ENCODE measurements around the gene MTUS2. TPM values are rescaled to one million over a fixed set of nuclear protein-coding genes. Genes with fewer than 3 reads are reported as not detected.
A peak's percentile ranks its signal among the peaks of the same experiment; 100 is the strongest.

The MTUS2 gene
- total RNA-seq, 1 donor: 0.36 TPM

DNA sequence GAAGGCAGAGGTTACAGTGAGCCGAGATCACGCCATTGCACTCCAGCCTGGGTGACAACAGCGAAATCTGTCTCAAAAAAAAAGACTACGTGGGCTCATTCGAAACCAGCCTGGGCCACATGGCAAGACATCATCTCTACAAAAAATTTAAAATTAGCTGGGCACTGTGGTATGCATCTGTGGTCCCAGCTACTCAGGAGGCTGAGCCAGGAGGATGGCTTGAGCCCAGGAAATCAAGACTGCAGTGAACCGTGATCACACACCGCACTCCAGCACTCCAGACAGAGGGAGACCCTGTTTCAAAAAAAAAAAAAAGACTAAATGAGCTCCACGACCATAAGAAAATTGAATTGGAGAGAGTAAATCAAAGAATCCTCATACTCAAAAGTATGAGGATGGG is 722.2 kb downstream of the MTUS2 start:
- DNase-seq (ENCODE audit: low read depth): no peak
- TF ChIP-seq, protein P1, sequence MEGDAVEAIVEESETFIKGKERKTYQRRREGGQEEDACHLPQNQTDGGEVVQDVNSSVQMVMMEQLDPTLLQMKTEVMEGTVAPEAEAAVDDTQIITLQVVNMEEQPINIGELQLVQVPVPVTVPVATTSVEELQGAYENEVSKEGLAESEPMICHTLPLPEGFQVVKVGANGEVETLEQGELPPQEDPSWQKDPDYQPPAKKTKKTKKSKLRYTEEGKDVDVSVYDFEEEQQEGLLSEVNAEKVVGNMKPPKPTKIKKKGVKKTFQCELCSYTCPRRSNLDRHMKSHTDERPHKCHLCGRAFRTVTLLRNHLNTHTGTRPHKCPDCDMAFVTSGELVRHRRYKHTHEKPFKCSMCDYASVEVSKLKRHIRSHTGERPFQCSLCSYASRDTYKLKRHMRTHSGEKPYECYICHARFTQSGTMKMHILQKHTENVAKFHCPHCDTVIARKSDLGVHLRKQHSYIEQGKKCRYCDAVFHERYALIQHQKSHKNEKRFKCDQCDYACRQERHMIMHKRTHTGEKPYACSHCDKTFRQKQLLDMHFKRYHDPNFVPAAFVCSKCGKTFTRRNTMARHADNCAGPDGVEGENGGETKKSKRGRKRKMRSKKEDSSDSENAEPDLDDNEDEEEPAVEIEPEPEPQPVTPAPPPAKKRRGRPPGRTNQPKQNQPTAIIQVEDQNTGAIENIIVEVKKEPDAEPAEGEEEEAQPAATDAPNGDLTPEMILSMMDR (IDR thresholded peaks at IDR 0.05; ENCODE audit: insufficient read depth, low read length): no peak
- H3K4me3 ChIP-seq (ENCODE audit: low read depth, low read length): no peak overlapping the region

DNA sequence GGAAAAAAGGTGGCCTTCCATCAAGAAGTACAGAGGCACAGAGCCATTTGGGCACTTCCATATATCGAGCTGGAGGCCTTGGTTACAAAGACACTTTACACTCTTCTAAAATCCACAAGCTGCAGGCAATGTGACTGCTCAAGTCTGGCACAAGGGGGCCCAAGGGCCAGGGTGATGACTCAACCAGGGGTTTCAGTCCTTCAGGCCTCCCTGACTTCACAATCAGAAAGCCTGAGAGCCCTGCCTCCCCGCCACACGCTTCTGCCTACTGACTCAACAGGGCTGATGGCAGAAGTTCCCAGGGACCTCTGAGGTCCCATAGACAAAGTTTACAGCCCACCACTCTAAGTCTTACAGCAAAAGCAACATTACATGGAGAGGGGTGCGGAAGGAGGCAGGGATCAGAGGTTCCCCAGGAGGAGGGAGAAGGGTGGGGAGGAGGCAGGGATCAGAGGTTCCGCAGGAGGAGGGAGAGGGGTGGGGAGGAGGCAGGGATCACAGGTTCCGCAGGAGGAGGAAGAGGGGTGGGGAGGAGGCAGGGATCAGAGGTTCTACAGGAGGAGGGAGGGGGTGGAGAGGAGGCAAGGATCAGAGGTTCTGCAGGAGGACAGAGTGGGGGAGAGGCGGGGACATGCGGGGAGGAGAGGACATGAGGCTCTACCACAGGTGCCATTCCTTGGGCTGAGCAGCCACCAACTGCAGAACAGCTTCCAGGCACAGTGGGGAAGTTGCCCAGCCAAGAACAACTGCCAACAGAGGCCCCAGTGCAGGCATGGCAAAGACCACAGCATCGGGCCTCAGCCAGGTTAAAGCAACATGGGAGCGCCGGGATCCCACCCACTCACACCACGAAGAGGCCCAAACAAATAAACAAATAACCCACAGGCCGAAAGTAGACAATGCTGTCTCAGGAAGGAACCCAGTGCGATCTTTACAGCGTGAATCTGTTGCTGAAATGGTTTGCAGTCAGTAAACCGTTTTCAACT is 723.4 kb downstream of the MTUS2 start:
- H3K4me3 ChIP-seq (ENCODE audit: low read depth, low read length): no peak overlapping the region
- no peak for DNase-seq (ENCODE audit: low read depth)
- TF ChIP-seq, protein P1 (IDR thresholded peaks at IDR 0.05; ENCODE audit: insufficient read depth, low read length): peak; percentile 1

DNA sequence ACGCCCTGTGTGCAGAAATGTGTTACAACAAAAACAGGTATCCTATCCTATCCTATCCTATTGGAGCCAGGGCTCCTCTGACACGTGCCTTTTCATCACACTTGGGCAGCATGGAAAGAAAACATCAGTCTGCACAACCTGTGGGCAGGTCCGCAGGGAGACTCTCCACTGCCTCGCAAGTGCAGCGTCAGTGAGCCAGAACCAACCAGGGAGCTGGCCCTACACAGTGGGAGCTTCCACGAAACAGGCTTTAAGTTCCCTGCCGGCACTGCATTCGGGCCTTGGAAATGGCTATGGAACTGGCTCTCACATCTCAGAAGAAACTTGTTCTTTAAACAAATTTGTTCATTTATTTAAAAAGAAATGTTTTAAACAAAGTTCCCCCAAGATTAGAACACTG is 725.8 kb downstream of the MTUS2 start:
- DNase-seq (ENCODE audit: low read depth): no peak
- H3K4me3 ChIP-seq (ENCODE audit: low read depth, low read length): no peak overlapping the region
- TF ChIP-seq, protein P1 (IDR thresholded peaks at IDR 0.05; ENCODE audit: insufficient read depth, low read length): no peak

DNA sequence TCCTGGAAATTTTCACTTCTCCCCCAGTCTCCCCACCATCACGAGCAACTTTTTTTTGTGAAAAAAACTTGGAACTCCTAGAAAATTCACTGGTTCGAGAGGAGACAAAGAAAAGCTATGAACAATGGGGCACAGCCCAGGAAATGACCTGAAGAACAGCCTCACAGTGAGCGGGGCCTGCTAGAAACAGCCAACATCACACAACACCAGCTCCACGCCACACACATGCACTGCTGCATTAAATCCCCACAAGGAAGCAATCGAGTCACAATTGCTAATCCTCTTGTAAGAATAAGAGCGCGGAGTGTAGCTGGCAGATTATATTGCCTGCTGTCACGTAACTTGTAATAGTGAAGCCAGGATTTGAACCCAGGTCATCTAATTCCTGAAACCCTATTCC is 726.5 kb downstream of the MTUS2 start:
- DNase-seq (ENCODE audit: low read depth): no peak
- TF ChIP-seq, protein P1 (IDR thresholded peaks at IDR 0.05; ENCODE audit: insufficient read depth, low read length): no peak
- no peak overlapping the region for H3K4me3 ChIP-seq (ENCODE audit: low read depth, low read length)

DNA sequence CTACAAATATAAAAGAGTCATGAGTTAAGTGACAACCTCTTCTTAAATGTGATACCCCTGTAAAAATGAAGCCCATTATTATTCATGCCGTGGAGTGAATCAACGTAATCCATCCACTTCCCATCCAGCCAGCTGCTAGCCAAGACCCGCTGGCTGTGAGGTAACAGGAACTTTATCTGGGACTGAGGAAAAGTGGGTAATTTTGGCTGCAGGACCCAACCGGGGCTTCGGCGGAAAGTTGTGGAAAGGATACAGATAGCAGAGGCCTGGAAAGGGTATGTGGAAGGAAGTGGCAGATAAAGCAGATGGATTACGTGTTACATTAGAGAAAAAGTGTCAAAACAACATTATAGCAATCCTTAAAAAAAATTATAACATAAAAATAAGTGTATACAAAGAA is 727.0 kb downstream of the MTUS2 start:
- no peak overlapping the region for H3K4me3 ChIP-seq (ENCODE audit: low read depth, low read length)
- peak; percentile 66 for DNase-seq (ENCODE audit: low read depth)
- TF ChIP-seq, protein P1 (IDR thresholded peaks at IDR 0.05; ENCODE audit: insufficient read depth, low read length): no peak

DNA sequence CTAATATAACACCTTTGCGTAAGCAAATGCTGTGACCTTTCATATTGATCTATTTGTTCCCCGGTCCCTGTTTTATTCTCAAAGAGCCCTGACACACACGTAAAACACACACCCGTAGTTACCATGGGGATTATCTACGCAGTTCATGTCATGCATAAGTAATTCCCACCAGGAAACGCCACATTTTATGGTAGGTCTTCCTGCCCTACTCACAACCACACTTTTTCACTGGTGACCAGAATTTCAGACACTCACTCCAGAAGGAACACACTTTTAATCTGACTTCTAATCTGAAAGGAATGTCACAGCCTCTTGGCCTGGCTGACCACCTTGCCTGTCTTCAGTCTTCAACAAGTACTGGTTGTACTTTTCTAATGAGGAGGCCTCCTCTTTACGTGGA is 728.6 kb downstream of the MTUS2 start:
- peak; percentile 30 for DNase-seq (ENCODE audit: low read depth)

More for the DNA sequence above, 728.6 kb downstream of the MTUS2 start:
- TF ChIP-seq, protein P1 (IDR thresholded peaks at IDR 0.05; ENCODE audit: insufficient read depth, low read length): no peak
- no peak overlapping the region for H3K4me3 ChIP-seq (ENCODE audit: low read depth, low read length)

All from fibroblast of the aortic adventitia (primary cell).